NCI-H146 (cell line): Measurements from ENCODE around the gene SBF2.
"Not testable (repeated sequence)": the region's sequence is repeated elsewhere in the genome, so short reads cannot be mapped to it uniquely, and the experiment has no call there.

ENCODE experiments used
- DNase-seq: peaks from one replicate; lab custom pipeline; 2025; lab: John Stamatoyannopoulos, UW

The SBF2 gene

GRCh38 chr11:9952511-9953196 is 341.4 kb downstream of the SBF2 start:
- no peak for DNase-seq

- no peak for DNase-seq
Observed at GRCh38 chr11:9951807-9952206, 342.2 kb downstream of the SBF2 start.

- no peak for DNase-seq
Observed at GRCh38 chr11:9950462-9950861, 343.6 kb downstream of the SBF2 start.

GRCh38 chr11:9947231-9947864 is 346.7 kb downstream of the SBF2 start:
- no peak for DNase-seq

GRCh38 chr11:9945680-9946079 is 348.3 kb downstream of the SBF2 start:
- DNase-seq: not testable (repeated sequence)

- no peak for DNase-seq
Observed at GRCh38 chr11:9943386-9944110, 350.5 kb downstream of the SBF2 start.

GRCh38 chr11:9941991-9942390 is 352.0 kb downstream of the SBF2 start:
- no peak for DNase-seq

- not testable (repeated sequence) for DNase-seq
Observed at GRCh38 chr11:9939150-9939549, 354.9 kb downstream of the SBF2 start.

- no peak for DNase-seq
Observed at GRCh38 chr11:9936754-9937153, 357.3 kb downstream of the SBF2 start.

- not testable (repeated sequence) for DNase-seq
Observed at GRCh38 chr11:9932843-9933242, 361.2 kb downstream of the SBF2 start.

- DNase-seq: not testable (repeated sequence)
Observed at GRCh38 chr11:9930562-9931331, 363.3 kb downstream of the SBF2 start.

- DNase-seq: no peak
Observed at GRCh38 chr11:9927670-9928069, 366.3 kb downstream of the SBF2 start.

GRCh38 chr11:9923280-9923679 is 370.7 kb downstream of the SBF2 start:
- DNase-seq: no peak

GRCh38 chr11:9922806-9923205 is 371.2 kb downstream of the SBF2 start:
- no peak for DNase-seq

GRCh38 chr11:9916480-9916879 is 377.5 kb downstream of the SBF2 start:
- no peak for DNase-seq

- no peak for DNase-seq
Observed at GRCh38 chr11:9914064-9914463, 380.0 kb downstream of the SBF2 start.

GRCh38 chr11:9905960-9906791 is 387.8 kb downstream of the SBF2 start:
- no peak for DNase-seq

- no peak for DNase-seq
Observed at GRCh38 chr11:9905501-9905951, 388.5 kb downstream of the SBF2 start.

- DNase-seq: no peak
Observed at GRCh38 chr11:9903579-9903978, 390.4 kb downstream of the SBF2 start.

- no peak for DNase-seq
Observed at GRCh38 chr11:9901943-9902342, 392.1 kb downstream of the SBF2 start.

- not testable (repeated sequence) for DNase-seq
Observed at GRCh38 chr11:9900253-9900652, 393.8 kb downstream of the SBF2 start.
